HCEC 1CT (cell line): ENCODE measurements around the gene CTRL.
A peak's percentile ranks its signal among the peaks of the same experiment; 100 is the strongest.

Source experiments
- DNase-seq: peaks from one replicate; pipeline ENCODE4 v3.0.0-alpha.2; 2017

Gene CTRL

DNA sequence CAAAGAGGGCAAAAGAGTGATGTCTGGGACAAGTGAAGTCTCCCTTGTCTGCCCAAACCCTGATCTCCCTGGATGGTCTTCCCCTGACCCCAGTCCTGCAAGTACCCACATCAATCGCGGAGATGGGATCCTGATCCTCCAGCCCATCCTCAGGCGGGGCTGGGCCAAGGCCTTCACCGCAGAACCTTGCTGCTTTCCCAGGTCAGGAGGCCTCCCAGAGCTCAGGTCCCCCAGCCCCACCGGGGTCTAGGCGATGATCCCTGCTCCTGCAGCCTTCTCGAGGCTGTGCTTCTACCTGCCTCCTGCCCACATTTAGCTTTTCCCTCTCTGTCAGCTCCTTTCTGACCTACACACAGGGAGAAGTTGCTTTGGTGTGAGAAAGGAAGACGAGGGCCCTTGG is 30.5 kb upstream of the CTRL start:
- DNase-seq = no peak

- no peak for DNase-seq
Observed at GRCh38 chr16:67961551-67961957, 29.9 kb upstream of the CTRL start.

DNA sequence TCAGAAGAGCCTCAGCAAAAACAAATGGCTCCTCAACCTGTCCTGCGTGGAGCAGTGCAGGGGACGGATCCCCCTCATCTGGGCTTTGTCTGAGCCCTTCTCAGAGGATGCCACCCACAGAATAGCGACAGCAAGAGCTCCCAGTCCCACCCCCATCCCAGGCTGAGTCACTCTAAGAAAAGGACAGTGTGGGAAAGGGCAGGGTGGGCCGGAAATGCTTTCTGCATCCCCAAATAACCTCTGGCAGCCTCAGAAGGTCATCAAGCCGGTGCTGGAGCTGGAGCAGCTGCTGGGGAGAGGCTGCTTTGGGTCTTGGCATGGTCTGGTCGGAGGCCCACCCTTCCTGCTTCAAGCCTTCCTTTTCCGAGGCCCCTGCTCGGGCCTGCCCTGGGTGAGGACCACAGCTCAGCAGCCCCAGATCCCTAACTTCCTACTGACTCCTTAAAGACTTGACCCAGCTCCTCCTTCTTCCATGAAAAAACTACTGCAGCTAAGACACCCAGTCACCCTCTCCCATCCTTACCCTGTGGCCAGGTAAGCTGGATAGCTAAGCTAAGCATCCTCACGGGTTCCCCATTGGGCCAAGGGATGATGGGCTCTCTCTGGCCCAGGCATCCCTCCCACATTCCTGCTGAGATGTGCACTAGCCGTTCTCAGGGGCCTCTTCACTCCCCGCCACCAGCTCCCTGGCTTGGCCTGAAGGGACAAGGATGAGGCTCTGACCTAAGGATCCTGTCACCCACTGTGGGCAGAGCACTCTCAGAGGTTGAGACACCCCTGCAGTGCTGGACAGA is 28.1 kb upstream of the CTRL start:
- DNase-seq = peak; percentile 81

- no peak for DNase-seq
Observed at GRCh38 chr16:67957622-67958021, 26.0 kb upstream of the CTRL start.

- DNase-seq = no peak
Observed at GRCh38 chr16:67954421-67955196, 22.9 kb upstream of the CTRL start.

DNA sequence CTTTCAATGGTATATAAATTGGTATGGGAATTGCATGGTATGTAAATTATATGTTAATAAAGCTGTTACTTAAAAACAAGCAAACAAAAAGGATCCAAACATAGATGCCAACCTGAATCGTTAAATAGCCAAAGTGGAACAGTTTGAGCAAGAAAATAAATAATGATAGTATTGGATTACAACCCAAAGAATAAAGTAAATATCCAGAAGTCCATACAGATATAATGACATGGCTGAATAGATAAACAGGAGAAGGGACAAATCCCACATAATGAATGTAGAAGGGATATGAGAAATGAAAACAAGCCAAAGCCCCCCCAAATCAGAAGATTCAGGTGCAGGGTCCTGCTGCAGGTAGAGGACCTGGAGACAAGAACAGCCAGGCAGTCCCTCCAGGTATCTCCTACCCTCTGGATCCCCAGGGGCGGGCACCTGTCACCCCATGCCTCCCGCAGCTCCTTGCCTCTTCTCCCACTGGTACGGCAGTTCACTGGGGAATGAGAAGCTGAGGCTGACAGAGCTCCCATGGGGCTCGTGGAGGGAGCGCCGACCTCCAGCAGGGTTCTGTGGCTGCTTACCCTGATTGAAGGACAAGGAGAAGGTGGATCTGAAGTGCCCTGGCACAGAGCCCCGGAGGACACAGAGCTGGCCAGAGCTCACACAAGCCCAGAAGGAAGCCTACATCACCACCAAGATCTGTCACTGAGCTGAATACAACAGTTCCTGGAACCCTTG is 22.1 kb upstream of the CTRL start:
- no peak for DNase-seq

DNA sequence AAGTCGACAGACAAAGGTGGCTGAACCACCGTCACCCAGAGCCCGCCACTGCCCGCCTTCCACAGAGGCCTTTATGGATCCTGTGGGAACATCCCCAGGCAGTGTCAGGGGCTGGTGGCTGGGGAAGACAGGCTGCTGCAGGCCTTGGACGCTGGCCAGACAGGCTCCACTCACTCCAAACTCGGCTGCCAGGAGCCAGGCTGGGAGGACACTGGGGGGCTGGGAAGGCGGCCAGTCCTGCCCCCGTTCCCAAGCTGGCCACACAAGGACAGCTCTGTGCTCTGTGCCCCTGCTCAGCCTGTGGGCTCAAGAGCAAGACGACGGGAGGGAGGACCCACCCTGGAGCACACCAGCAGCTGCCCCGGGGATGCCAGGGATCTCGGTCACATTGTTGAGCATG is 19.8 kb upstream of the CTRL start:
- DNase-seq = no peak

- no peak for DNase-seq
Observed at GRCh38 chr16:67950335-67950843, 18.7 kb upstream of the CTRL start.

DNA sequence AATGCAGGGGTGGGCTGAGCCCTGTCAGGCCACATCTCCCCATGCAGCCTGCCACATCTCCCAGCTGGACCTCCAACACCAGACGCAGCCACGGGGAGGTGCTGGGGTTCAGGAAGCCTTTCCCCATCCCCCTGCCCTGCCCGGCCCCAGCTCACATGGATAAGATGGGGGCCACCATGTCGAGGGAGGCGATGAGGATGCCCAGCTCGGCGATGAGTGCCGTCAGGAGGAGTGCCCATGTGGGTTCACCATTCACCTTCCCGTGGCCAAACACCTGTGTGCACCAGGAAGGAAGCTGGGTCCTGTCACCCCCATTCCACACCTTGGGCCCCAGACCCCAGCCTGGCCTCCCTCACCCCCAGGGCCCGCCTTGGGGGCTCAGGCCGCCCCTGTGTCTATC is 18.0 kb upstream of the CTRL start:
- no peak for DNase-seq

GRCh38 chr16:67948015-67948414 is 16.4 kb upstream of the CTRL start:
- no peak for DNase-seq

GRCh38 chr16:67946966-67947558 is 15.4 kb upstream of the CTRL start:
- no peak for DNase-seq

DNA sequence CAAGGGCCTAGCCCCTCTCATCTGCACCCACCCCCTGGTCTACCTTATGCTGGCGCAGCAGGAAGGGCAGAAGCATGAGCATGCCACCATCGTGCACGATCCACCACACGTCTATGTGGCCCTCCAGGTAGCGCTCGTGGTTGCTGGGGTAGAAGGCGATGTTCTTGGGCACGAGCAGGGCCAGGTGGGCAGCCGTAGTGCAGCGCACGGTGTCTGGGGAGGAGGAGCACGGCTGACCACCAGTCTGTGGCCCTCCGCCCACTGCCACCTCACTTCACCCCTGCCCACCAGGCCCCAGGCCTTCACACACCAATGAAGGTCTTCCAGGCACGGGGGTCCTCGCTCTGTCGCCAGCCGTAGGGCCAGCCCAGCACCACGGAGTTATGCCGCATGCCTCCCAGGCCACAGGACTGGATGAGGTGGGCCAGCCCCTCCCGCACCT is 14.5 kb upstream of the CTRL start:
- DNase-seq = no peak

- no peak for DNase-seq
Observed at GRCh38 chr16:67945392-67945933, 13.8 kb upstream of the CTRL start.

DNA sequence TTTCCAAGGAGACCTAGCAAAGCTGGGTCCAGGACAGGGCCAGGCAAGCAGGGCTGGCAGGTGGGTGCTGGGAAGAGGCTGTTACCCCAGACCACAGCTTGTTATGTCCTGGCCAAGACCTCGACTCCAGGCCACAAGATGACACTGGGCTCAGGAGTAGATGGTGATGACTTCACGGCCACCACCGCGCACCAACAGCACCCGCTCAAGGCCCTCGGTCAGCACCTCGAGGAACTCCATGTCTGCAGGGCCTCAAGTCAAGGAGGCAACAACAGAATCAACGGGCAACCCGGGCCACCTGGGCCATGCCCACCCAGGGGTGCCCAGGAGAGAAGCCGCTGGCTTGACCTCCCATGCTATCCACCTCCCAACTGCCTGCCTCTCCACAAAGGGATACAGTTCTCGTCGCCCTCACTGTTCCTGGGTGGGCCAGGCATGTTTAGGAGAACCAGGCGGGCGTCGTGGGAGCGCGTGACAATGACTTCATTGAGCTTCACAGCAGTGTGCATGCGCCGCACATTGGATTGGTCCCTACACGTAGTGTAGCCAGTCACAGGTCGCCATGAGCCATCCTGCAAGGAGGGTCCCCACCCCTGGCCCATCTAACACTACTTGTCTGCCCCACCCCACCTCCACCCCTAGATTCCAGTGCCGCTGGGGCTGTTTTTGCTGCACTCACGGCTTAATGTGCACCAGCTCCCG is 13.2 kb upstream of the CTRL start:
- no peak for DNase-seq

DNA sequence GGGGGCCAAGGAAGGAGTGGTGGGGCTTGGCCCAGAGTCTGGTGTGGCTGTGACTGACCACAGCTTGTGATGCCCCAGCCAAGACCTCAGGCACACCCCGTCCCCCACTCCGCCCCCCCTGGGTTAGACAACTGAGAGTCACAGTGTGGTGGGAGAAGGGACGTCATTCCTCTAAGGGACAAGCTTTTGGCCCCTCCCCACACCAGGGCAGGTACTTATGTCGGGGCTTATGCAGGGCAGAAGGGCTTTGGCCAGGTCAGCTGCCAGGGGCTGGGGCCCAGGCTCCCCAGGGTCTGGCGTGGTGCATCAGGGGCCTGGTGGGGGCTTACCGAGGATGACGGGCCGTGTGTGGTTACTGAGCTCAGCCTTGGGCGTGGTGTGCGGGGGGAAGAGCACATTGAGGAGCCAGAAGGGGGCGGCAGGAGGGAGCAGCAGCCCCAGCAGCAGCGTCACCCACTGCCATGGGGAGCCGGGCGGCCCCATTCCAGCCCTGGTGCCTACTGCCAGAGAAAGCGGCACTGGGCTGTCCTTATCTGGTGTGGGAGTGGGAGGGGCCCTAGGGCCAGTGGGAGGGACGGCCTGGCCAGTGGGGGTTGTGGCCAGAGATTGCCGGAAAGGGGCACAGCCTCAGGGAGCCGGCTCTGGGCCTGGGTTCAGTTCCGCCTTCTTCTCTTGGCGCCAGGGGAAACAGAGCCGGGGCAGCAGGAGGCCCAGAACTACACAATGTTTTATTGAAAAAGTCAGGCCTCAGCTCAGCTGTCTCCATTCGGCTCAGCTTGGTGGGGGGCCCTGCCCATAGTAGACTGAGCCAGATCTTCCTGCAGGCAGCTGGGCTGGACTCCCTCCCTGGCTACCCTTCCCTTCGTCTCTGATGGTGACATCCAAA is 12.2 kb upstream of the CTRL start, which contains the start of gene LCAT:
Gene LCAT, minus strand, starts transcription at position 502 of the 886 bp plus-strand sequence. Its CDS starts 19 bp downstream, at position 483.
- DNase-seq = no peak

- DNase-seq = no peak
Observed at GRCh38 chr16:67943256-67943618, 11.6 kb upstream of the CTRL start.

GRCh38 chr16:67942510-67943255 is 11.0 kb upstream of the CTRL start:
- no peak for DNase-seq

GRCh38 chr16:67942200-67942509 is 10.5 kb upstream of the CTRL start:
- DNase-seq = peak; percentile 24

DNA sequence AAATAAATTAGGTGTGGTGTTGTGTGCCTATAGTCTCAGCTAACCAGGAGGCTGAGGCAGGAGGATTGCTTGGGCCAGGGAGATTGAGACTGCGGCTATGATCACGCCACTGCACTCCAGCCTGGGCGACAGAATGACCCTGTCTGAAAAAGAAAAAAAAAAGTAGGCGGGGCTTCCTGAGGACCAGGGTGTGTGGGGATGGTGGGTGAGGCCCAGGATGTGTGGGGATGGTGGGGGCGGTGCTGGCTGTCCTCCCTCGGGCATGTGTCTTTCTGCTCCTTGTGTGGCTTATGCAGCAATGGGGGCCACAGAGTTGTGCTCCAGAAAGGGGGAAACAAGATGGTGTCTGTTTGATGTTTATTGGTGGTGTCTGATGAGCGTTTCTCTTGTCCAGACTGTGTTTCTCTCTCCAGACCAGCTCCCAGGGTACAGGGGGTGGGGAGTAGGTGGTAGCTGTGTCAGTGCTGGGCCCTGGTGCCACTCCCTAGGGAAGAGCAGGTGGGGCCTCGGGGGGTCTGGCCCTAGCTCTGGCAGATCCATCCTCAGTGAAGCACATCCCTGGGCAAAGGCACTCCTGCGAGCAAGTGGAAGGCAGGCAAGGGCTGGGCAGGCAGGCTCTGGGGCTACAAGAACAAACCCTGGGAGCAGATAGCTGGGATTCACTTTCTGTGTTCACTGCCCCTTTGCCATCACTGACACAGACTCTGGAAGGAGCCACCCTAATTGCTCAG is 10.0 kb upstream of the CTRL start:
- DNase-seq = no peak
